Activated CD4-positive, alpha-beta T cell treated with anti-CD3 and anti-CD28 coated beads, Interleukin-2, amount 50 U/mL, for 24 hours (primary cell): ENCODE measurements around the gene MEMO1.
"Not testable (repeated sequence)": the region's sequence is repeated elsewhere in the genome, so short reads cannot be mapped to it uniquely, and the experiment has no call there.

ENCODE experiments used
- DNase-seq, 2 donors: peaks; one replicate each; pipeline ENCODE4 v3.0.0-alpha.2; 2020; ENCODE audit warnings: low read depth in 1 of 2, low spot score in 1 of 2

The MEMO1 gene

GRCh38 chr2:31958140-31958717 is 52.6 kb downstream of the MEMO1 start:
- DNase-seq = no peak

DNA sequence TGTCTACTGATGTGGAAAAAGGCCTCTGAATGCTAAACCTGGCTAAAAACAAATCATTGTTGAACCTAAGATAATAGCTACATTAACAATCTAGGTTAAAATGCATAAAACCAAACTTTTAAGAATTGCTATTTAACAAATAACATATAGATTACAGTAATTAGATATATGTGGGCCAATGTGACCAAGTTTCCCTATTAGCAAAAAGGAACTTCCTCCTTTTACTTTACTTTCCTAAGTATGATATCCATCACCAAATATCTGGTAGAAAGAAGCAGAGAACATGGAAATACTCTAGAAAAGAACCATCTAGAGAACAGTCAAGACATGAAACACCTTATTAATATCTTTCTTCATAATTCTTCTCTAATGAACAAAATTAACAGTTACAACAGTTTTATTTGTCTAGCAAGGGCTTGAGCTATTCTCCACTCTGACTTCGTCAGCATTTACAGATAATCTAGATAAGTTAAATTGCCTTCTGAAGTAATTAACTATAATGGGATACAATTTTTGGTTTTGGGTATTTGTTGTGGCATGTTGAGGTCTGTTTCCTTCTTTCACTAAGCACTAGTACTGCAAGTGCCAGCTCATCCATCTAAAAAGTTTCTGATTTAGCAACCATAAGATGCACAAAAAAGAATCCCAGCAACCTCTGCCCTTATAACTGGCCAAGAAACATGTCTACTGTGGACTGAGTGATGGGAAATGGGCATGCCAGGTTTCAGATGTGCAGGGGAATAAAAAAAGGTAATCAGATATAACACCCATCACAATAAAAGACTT is 53.3 kb downstream of the MEMO1 start:
- DNase-seq = no peak

DNA sequence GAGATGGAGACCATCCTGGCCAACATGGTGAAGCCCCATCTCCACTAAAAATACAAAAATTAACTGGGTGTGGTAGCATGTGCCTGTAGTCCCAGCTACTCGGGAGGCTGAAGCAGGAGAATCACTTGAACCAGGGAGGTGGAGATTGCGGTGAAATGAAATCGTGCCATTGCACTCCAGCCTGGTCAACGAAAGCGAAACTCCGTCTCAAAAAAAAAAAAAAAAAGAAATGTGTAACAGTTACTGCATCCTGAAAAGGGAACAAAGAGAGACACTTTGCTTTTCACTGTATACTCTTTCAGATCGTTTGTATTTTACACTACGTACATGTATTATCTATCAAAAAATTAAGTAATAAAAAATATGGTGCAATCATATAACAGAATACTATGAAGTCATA is 53.9 kb downstream of the MEMO1 start:
- DNase-seq = not testable (repeated sequence)

DNA sequence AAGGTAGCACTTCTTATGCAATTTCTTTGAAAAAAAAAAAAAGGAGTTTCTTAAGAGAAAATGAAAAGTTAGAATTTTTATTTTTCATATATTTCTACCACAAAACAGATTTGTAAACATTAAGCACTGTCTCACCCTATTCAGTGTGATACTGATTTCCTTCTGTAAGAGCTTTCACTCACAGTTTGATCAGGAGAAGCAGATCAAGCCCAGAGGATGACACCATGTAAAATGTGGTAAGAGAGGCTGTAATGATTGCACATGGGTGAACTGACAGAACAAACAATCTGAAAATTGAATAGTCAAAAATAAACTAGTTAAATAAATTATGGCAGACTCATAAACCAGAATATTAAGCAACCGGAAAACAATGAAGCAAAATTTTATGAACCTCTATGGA is 54.5 kb downstream of the MEMO1 start:
- DNase-seq = no peak

DNA sequence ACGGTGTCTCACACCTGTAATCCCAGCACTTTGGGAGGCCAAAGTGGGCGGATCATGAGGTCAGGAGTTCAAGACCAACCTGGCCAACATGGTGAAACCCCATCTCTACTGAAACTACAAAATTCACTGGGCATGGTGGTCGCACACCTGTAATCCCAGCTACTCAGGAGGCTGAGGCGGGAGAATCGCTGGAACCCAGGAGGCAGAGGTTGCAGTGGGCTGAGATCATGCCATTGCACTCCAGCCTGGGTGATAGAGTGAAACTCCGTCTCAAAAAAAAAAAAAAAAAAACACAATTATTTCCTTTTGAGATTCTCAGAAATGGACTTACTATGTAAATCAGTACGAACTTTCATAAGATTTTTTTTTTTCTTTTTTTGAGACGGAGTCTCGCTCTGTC is 57.7 kb downstream of the MEMO1 start:
- DNase-seq = not testable (repeated sequence)

DNA sequence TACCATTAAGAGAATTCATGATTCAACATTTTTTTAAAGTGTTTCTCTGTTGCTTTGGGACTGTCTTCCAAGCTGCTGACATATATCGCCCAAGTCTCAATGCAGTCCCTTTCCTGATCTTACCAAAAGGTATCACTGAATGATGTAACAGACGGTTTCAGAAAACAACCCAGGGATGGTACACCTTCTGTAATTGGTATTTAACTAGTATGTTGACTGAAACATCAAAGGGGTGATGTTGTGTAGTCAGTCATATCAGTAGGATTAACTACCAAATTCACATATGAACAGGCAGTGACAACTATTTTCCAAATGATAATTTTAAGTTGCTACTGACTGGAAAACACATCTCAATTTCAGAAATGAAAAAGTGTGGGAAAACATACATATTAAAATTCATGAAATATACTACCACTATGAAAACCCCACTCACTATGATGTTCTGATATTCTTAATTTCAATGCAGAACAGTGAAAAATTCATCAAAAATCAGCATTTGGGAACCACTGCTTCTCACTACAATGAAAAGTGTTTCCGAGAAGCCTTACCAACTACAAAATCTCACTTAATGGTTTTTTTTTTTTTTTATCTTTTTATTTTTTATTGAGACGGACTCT is 59.8 kb downstream of the MEMO1 start:
- no peak for DNase-seq

- DNase-seq = no peak
Measured at GRCh38 chr2:31947871-31948270, 62.9 kb downstream of the MEMO1 start.

DNA sequence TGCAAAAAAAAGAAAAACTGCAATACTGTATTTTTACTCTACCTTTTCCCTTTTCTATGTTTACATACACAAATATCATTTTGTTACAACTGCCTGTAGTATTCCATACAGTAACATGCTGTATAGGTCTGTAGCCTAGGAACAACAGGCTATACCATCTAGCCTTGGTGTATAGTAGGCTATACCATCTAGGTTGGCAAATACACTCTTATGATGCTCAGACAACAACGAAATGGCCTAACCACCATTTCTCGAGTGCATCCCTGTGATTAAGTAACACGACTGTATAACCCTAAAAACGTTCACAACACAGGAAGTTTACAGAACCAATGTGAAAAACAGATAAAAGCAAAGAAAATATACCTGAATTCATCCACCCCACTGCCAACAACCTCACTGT is 64.0 kb downstream of the MEMO1 start:
- DNase-seq = no peak

DNA sequence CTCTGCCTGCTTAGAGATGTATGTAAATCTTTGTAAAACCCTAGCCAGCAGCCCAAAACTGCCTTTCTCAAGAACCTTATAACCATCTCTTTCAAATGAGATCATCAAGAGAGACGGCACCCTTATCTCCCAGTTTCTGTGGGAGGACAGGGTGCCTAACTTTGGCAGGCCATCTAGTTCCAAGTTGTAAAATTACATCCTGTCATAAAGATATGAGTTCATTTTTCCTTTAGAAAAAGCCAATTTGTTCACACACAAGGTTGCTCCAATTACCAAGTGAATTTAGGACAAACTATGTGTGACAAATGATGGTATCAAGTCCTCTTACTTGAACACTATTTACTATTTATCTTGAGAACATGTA is 65.3 kb downstream of the MEMO1 start:
- no peak for DNase-seq

GRCh38 chr2:31944828-31945571 is 65.8 kb downstream of the MEMO1 start:
- DNase-seq = no peak

- DNase-seq = no peak
Measured at GRCh38 chr2:31943636-31944225, 67.1 kb downstream of the MEMO1 start.

DNA sequence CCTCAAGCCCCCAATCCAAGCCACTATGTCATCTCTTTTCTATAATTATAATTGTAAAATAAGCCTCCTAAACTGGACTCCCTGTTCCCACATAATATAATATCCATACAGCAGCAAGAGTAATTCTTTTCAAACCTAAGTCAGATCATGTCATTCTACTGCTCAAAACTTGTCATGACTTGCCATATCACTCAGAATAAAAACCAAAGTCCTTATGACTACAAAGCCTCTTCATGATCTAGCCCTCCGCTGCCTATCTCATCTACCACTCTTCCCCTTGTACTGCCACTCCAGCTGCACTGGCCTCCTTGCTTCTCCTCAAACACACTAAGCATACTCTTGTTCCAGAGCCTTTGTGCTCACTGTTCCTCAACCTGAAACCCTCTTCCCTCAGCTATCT is 69.9 kb downstream of the MEMO1 start:
- no peak for DNase-seq

GRCh38 chr2:31937741-31938140 is 73.1 kb downstream of the MEMO1 start:
- DNase-seq = no peak

- DNase-seq = no peak
Measured at GRCh38 chr2:31935370-31935769, 75.4 kb downstream of the MEMO1 start.

GRCh38 chr2:31933066-31933465 is 77.7 kb downstream of the MEMO1 start:
- no peak for DNase-seq

GRCh38 chr2:31932589-31932988 is 78.2 kb downstream of the MEMO1 start:
- DNase-seq = no peak

- DNase-seq = no peak
Measured at GRCh38 chr2:31931916-31932315, 78.9 kb downstream of the MEMO1 start.

DNA sequence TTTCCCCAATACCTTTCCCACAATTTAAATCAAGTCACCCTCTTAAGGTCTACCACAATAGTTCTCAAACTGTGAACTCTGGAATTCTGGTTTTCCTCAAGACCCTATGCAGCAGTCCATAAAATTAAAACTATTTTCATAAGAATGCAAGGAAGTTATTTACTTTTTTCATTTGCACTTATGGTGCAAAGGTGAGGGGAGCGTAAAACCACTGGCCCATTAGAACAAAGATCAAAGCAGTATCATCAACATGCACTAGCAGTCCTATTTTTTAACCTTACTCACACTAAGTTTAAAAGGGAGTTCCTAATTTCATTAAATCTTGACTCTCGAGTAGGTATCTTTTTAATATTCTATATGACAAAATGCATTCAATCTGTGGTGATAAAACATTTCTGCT is 85.3 kb downstream of the MEMO1 start:
- DNase-seq = no peak

- DNase-seq = no peak
Measured at GRCh38 chr2:31923662-31924061, 87.1 kb downstream of the MEMO1 start.

DNA sequence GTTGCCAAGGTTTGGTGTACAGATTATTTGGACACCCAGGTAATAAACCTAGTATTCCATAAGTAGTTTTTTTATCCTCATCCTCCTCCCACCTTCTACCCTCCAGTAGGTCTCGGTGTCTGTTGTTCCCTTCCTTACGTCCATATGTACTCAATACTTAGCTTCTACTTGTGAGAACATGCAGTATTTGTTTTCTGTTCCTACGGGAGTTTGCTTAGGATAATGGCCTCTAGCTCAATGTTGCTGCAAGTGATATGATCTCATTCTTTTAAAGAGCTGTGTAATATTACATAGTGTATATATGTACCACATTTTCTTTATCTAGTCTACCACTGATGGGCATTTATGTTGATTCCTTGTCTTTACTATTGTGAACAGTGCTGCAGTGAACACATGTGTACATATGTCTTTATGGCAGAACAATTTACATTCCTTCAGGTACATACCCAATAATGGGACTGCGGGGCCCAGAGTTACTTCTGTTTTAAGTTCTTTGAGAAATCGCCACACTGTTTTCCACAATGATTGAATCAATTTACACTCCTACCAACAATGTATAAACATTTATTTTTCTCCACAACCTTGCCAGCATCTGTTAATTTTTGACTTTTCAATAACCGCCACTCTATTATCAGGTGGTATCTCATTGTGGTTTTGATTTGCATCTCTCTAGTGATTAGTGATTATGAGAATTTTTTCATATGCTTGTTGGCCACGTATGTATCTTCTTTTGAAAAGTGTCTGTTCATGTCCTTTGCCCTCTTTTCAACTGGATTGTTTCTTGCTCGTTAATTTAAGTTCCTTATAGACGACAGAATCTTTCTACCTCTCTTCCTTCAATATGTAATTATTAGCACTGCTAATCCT is 88.0 kb downstream of the MEMO1 start:
- no peak for DNase-seq

DNA sequence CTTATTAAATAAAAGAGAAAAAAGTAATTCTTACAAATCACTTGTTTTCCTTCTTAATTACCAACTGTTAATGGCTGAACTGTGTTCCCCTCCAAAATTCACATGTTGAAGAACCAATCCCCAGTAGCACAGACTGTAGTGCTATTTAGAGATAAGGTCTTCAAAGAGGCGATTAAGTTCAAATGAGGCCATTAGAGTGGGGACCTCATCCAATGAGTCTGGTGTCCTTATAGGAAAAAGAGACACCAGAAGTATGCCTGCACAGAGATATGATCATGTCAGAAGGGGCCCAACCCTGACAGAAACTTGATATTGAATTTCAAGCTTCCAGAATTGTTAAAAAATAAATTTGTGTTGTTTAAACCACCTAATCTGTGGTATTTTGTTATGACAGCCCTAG is 89.8 kb downstream of the MEMO1 start:
- DNase-seq = no peak
